GM21447 (cell line): ENCODE data around the gene LIN54.
A peak's percentile ranks its signal among the peaks of the same experiment; 100 is the strongest.
"Not testable (repeated sequence)": the region's sequence is repeated elsewhere in the genome, so short reads cannot be mapped to it uniquely, and the experiment has no call there.

Experiments used
- ATAC-seq: cut with Tn5 transposase; IDR thresholded peaks from one replicate; pipeline ENCODE4 v1.9.1; 2021; ENCODE audit not compliant: unreplicated experiment

Gene LIN54

GRCh38 chr4:83010522-83011318 lies at the start of gene LIN54:
Gene LIN54 (minus strand): TSS chr4:83010823. CDS start chr4:82984844, 25,979 bp downstream.
- peak; percentile 44 for ATAC-seq

- no peak for ATAC-seq
Observed at GRCh38 chr4:83054928-83055327, 44.3 kb upstream of the LIN54 start.

- not testable (repeated sequence) for ATAC-seq
Observed at GRCh38 chr4:83048781-83049180, 38.2 kb upstream of the LIN54 start.

GRCh38 chr4:83046693-83047473 lies 36.3 kb upstream of the LIN54 start:
- ATAC-seq = no peak

- ATAC-seq = no peak
Observed at GRCh38 chr4:83043801-83044407, 33.3 kb upstream of the LIN54 start.

GRCh38 chr4:83043157-83043556 lies 32.5 kb upstream of the LIN54 start:
- ATAC-seq = not testable (repeated sequence)

- ATAC-seq = no peak
Observed at GRCh38 chr4:83040269-83040668, 29.6 kb upstream of the LIN54 start.

- ATAC-seq = no peak
Observed at GRCh38 chr4:83036991-83037665, 26.5 kb upstream of the LIN54 start.

- ATAC-seq = peak; percentile 99
Observed at GRCh38 chr4:83034630-83035494, 24.2 kb upstream of the LIN54 start, which contains the start of gene COPS4. Gene COPS4 (plus strand): TSS chr4:83035183. CDS start chr4:83035225, 42 bp downstream.

- no peak for ATAC-seq
Observed at GRCh38 chr4:83029688-83030087, 19.1 kb upstream of the LIN54 start.

GRCh38 chr4:83028976-83029375 lies 18.4 kb upstream of the LIN54 start:
- ATAC-seq = no peak

- ATAC-seq = no peak
Observed at GRCh38 chr4:83025563-83025962, 14.9 kb upstream of the LIN54 start.

GRCh38 chr4:83024233-83024632 lies 13.6 kb upstream of the LIN54 start:
- ATAC-seq = no peak

GRCh38 chr4:83023599-83023998 lies 13.0 kb upstream of the LIN54 start:
- ATAC-seq = not testable (repeated sequence)

GRCh38 chr4:83022724-83023450 lies 12.3 kb upstream of the LIN54 start:
- no peak for ATAC-seq

- ATAC-seq = no peak
Observed at GRCh38 chr4:83019794-83020494, 9.3 kb upstream of the LIN54 start.

GRCh38 chr4:83013902-83014301 lies 3.3 kb upstream of the LIN54 start:
- ATAC-seq = no peak

GRCh38 chr4:83013420-83013867 lies 2.8 kb upstream of the LIN54 start:
- no peak for ATAC-seq
